GM12878 (cell line): ENCODE results near the gene RNF25. TPM values are rescaled to one million over a fixed set of nuclear protein-coding genes. Genes with fewer than 3 reads are reported as not detected.

Experiments
- ATAC-seq: fragments of 200-7000 bp; cut with Tn5 transposase; 3 replicates; pipeline ENCODE4 v1.9.1; 2020; ENCODE audit warnings: mild to moderate bottlenecking, moderate library complexity
- BruUV-seq: library from RNA; stranded (reverse); fragments of 400-500 nt; replicated peaks from 2 replicates; lab custom pipeline; 2021; lab: Mats Ljungman, UMichigan
- CTCF ChIA-PET: fragments of 300-600 bp; sonication (Branson Sonifier 250); formaldehyde crosslinking; extraction: SDS; loops from one replicate; lab custom pipeline; 2021; ENCODE audit warnings: inconsistent platforms; lab: Yijun Ruan, JAX
- POLR2A ChIA-PET: fragments of 350-600 bp; formaldehyde crosslinking; extraction: SDS; loops from one replicate; lab custom pipeline; 2021; ENCODE audit warnings: inconsistent platforms; lab: Charles Lee
- RAD21 ChIA-PET: fragments of 300-600 bp; sonication (Branson Sonifier 250); formaldehyde crosslinking; loops from one replicate; lab custom pipeline; 2023; ENCODE audit warnings: antibody characterized with exemption; ENCODE audit not compliant: unreplicated experiment; lab: Charles Lee
- SMC1A ChIA-PET: fragments of 300-600 bp; sonication (Branson Sonifier 250); formaldehyde crosslinking; loops from one replicate; lab custom pipeline; 2023; ENCODE audit not compliant: unreplicated experiment, uncharacterized antibody; lab: Charles Lee
- DNase-seq: peaks from one replicate; pipeline ENCODE4 v3.0.0-alpha.2; 2011; ENCODE audit warnings: low read depth, low spot score
- FAIRE-seq: peaks from 3 replicates; lab custom pipeline; 2011; peaks lifted over from hg19 to GRCh38; lab: Jason Lieb, UNC
- H2AFZ ChIP-seq: 2 replicates; pipeline ENCODE4 v1.6.0; 2011; ENCODE audit warnings: low read depth, low read length, control low read depth; ENCODE audit not compliant: control insufficient read depth
- H3K27ac ChIP-seq: 2 replicates; pipeline ENCODE4 v1.5.1; 2011; ENCODE audit warnings: control low read depth; ENCODE audit not compliant: control insufficient read depth, insufficient read depth
- H3K27me3 ChIP-seq, 2 experiments: replicated peaks in 1 of 2; 2 replicates each; pipeline versions ENCODE4 v1.6.0 to v1.6.1; 2011; ENCODE audit warnings: low read length in 1 of 2; ENCODE audit not compliant: control insufficient read depth in 2 of 2, insufficient read depth in 2 of 2
- H3K36me3 ChIP-seq, 2 experiments: 2 replicates each; pipeline ENCODE4 v1.5.1; 2011; ENCODE audit warnings: low read length in 1 of 2; ENCODE audit not compliant: control insufficient read depth in 2 of 2, insufficient read depth in 2 of 2
- H3K4me1 ChIP-seq: 2 replicates; pipeline ENCODE4 v1.6.1; 2011; ENCODE audit warnings: mild to moderate bottlenecking, low read length, moderate library complexity, mixed read lengths; ENCODE audit not compliant: control insufficient read depth, insufficient read depth
- H3K4me2 ChIP-seq: 2 replicates; pipeline ENCODE4 v1.6.0; 2011; ENCODE audit warnings: control low read depth; ENCODE audit not compliant: control insufficient read depth, insufficient read depth
- H3K4me3 ChIP-seq: fragments of 200-600 bp; sonication (generic); 2 replicates; pipeline ENCODE4 v1.5.1; 2016
- H3K79me2 ChIP-seq: 2 replicates; pipeline ENCODE4 v1.6.0; 2011; ENCODE audit warnings: low read length; ENCODE audit not compliant: control insufficient read depth, insufficient read depth
- H3K9ac ChIP-seq: 2 replicates; pipeline ENCODE4 v1.8.0; 2011; ENCODE audit warnings: low read length, control low read depth, mixed read lengths; ENCODE audit not compliant: control insufficient read depth, insufficient read depth
- H3K9me3 ChIP-seq: replicated peaks from 3 replicates; pipeline ENCODE4 v1.5.1; 2011; ENCODE audit warnings: mild to moderate bottlenecking, low read length; ENCODE audit not compliant: control insufficient read depth, insufficient read depth
- H4K20me1 ChIP-seq: 2 replicates; pipeline ENCODE4 v1.6.0; 2011; ENCODE audit not compliant: control insufficient read depth, insufficient read depth
- ATF7 ChIP-seq: fragments of 450-650 bp; IDR thresholded peaks from 2 replicates; pipeline ENCODE4 v1.6.1; 2016; ENCODE audit warnings: low read depth, mild to moderate bottlenecking
- BMI1 ChIP-seq: fragments of 450-650 bp; IDR thresholded peaks from 2 replicates; pipeline ENCODE4 v1.6.1; 2016; ENCODE audit warnings: mild to moderate bottlenecking, moderate library complexity, borderline replicate concordance
- CBFB ChIP-seq: IDR thresholded peaks from 2 replicates; pipeline ENCODE4 v1.6.1; 2016; ENCODE audit warnings: antibody characterized with exemption, low read depth
- ESRRA ChIP-seq: IDR thresholded peaks from 2 replicates; pipeline ENCODE4 v1.6.1; 2012; ENCODE audit warnings: mild to moderate bottlenecking, low read length, improper control_type of control experiment
- MEF2A ChIP-seq: IDR thresholded peaks from 2 replicates; pipeline ENCODE4 v1.6.1; 2011; ENCODE audit warnings: low read depth, mild to moderate bottlenecking, low read length, moderate library complexity; ENCODE audit not compliant: insufficient read depth
- TARDBP ChIP-seq: IDR thresholded peaks from 2 replicates; pipeline ENCODE4 v1.6.1; 2016; ENCODE audit warnings: borderline replicate concordance
- TCF12 ChIP-seq: IDR thresholded peaks from 2 replicates; pipeline ENCODE4 v1.6.1; 2011; ENCODE audit warnings: low read depth, mild to moderate bottlenecking, low read length
- ZBED1 ChIP-seq: IDR thresholded peaks from 2 replicates; pipeline ENCODE4 v1.6.1; 2016; ENCODE audit warnings: borderline replicate concordance
- ZNF217 ChIP-seq: fragments of 450-650 bp; IDR thresholded peaks from 2 replicates; pipeline ENCODE4 v1.6.1; 2017; ENCODE audit warnings: antibody characterized with exemption, mild to moderate bottlenecking
- WGBS: methylation state at CpG from one replicate; pipeline ENCODE4 v1.1.6; 2016; ENCODE audit warnings: low lambda C conversion rate; ENCODE audit not compliant: insufficient replicate concordance, insufficient coverage; ENCODE audit errors: missing lambda C conversion rate; 5-methylcytosine and 5-hydroxymethylcytosine counted together
- in situ Hi-C: fragments of 300-500 bp; cut with MboI; formaldehyde crosslinking; loops from 9 replicates; pipeline ENCODE4 v1.14.3; 2018; ENCODE audit warnings: mixed read lengths
- intact Hi-C: fragments of 100-400 bp; cut with micrococcal nuclease; formaldehyde crosslinking; loops from one replicate; pipeline ENCODE4 v1.14.2; 2022; ENCODE audit not compliant: unreplicated experiment
- polyA plus RNA-seq, 11 experiments: library from polyadenylated mRNA; depleted of rRNA in 4 of 11; unstranded in 6 of 11; stranded (reverse) in 5 of 11; fragments of >200 nt; fragmentation: Nextera tagmentation in 4 of 11; fragmentation: Illumina TruSeq in 1 of 11; extraction: Ambion mirVana in 4 of 11; extraction: Trizol in 1 of 11; gene quantifications; 1 replicate in 1 of 11; 2 replicates in 10 of 11; pipeline versions ENCODE4 v1.2.1 to v1.2.3, GENCODE V29; 2011 to 2016; ENCODE audit warnings: inconsistent platforms in 2 of 11, missing spikeins in 2 of 11, low read depth in 1 of 11
- total RNA-seq, 4 experiments: library from RNA; depleted of rRNA in 3 of 4; stranded (reverse); fragments of >200 nt in 3 of 4; fragmentation: Illumina TruSeq in 1 of 4; extraction: Trizol in 1 of 4; gene quantifications; 2 replicates each; pipeline versions ENCODE4 v1.2.1 to v1.2.3, GENCODE V29; 2013 to 2021
- TF ChIP-seq, protein P1 (sequence below): IDR thresholded peaks from 2 replicates; pipeline ENCODE4 v1.6.1; 2012; ENCODE audit warnings: low read depth, low read length, improper control_type of control experiment
- TF ChIP-seq, protein P2 (sequence below): fragments of 150-350 bp; IDR thresholded peaks from 2 replicates; pipeline ENCODE4 v1.6.1; 2014; ENCODE audit warnings: mild to moderate bottlenecking, low read depth, low read length
- TF ChIP-seq, protein P3 (sequence below): IDR thresholded peaks from 2 replicates; pipeline ENCODE4 v1.6.1; 2011; ENCODE audit warnings: low read depth, low read length, improper control_type of control experiment, borderline replicate concordance
- TF ChIP-seq, protein P4 (sequence below): IDR thresholded peaks from 2 replicates; pipeline ENCODE4 v1.6.1; 2012; ENCODE audit warnings: low read depth, low read length, improper control_type of control experiment

The RNF25 gene
- total and polyA plus RNA-seq, 10 of the 15 experiments (the other 5 are each of a cell fraction or from before 2014, with no cell fraction given) = 1.3 to 70.4 (median 28.4) TPM

DNA sequence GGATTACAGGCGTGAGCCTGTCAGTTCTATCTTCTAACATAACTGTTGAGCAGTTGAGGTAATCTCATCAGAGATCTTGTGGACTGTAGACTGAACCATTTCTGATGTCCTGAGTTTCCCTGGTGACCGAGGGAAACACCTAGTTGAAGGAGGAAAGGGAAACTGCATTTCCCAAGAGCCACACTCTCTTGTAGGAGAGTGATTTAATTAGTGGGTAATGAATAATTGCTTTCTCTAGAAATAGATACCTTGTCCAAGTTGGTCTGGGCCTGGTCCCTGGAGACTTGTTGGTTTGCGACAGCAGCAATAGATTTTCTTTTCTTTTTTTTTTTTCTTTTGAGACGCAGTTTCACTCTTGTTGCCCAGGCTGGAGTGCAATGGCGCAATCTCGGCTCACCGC lies 46.3 kb upstream of the RNF25 start:
- Histone ChIP-seq H3K9ac (no peak overlapping the region), H4K20me1 (no peaks in the 10 kb centered on the region; the same call in 1 of the 2 replicates), H3K4me3 (no peak overlapping the region), H3K36me3 (peaks cover 1 to 12% of the 10 kb centered on the region in 2 experiments; a peak in 3 of 4 replicates), H3K27ac (no peak overlapping the region), H3K9me3 (no peaks in the 10 kb centered on the region), H3K27me3 (no peaks in the 10 kb centered on the region), H2AFZ (no peak overlapping the region), H3K79me2 (peaks cover 30% of the 10 kb centered on the region), H3K4me2 (no peak overlapping the region), H3K4me1 (no peaks in the 10 kb centered on the region)
- no TSS peak for BruUV-seq
- FAIRE-seq (no peak), DNase-seq (no peak), ATAC-seq (no peak)
- intact Hi-C loops (no loop called here), in situ Hi-C loops (no loop called here)
- ChIA-PET SMC1A (no interaction called here), POLR2A (no interaction called here), CTCF (no interaction called here), RAD21 (no interaction called here)
- WGBS = 62% methylated on average over 3 of the region's 7 CpGs
- TF ChIP-seq ATF7 = no peak
- no peak for TF ChIP-seq TCF12
- no peak for TF ChIP-seq ZBED1
- TF ChIP-seq, protein P1, sequence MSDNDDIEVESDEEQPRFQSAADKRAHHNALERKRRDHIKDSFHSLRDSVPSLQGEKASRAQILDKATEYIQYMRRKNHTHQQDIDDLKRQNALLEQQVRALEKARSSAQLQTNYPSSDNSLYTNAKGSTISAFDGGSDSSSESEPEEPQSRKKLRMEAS = no peak
- no peak for TF ChIP-seq MEF2A
- no peak for TF ChIP-seq TARDBP
- TF ChIP-seq ESRRA = no peak
- TF ChIP-seq, protein P2, sequence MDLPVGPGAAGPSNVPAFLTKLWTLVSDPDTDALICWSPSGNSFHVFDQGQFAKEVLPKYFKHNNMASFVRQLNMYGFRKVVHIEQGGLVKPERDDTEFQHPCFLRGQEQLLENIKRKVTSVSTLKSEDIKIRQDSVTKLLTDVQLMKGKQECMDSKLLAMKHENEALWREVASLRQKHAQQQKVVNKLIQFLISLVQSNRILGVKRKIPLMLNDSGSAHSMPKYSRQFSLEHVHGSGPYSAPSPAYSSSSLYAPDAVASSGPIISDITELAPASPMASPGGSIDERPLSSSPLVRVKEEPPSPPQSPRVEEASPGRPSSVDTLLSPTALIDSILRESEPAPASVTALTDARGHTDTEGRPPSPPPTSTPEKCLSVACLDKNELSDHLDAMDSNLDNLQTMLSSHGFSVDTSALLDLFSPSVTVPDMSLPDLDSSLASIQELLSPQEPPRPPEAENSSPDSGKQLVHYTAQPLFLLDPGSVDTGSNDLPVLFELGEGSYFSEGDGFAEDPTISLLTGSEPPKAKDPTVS = no peak
- TF ChIP-seq, protein P3, sequence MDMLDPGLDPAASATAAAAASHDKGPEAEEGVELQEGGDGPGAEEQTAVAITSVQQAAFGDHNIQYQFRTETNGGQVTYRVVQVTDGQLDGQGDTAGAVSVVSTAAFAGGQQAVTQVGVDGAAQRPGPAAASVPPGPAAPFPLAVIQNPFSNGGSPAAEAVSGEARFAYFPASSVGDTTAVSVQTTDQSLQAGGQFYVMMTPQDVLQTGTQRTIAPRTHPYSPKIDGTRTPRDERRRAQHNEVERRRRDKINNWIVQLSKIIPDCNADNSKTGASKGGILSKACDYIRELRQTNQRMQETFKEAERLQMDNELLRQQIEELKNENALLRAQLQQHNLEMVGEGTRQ = no peak
- TF ChIP-seq, protein P4, sequence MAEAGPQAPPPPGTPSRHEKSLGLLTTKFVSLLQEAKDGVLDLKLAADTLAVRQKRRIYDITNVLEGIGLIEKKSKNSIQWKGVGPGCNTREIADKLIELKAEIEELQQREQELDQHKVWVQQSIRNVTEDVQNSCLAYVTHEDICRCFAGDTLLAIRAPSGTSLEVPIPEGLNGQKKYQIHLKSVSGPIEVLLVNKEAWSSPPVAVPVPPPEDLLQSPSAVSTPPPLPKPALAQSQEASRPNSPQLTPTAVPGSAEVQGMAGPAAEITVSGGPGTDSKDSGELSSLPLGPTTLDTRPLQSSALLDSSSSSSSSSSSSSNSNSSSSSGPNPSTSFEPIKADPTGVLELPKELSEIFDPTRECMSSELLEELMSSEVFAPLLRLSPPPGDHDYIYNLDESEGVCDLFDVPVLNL = no peak
- no peak for TF ChIP-seq ZNF217
- no peak for TF ChIP-seq CBFB
- TF ChIP-seq BMI1 = no peak
